Keratinocyte (primary cell): ENCODE results near the gene SAMD8. TPM values are rescaled to one million over a fixed set of nuclear protein-coding genes. Genes with fewer than 3 reads are reported as not detected.

Experiments
- DNase-seq: peaks from one replicate; pipeline ENCODE4 v3.0.0-alpha.2; 2011; ENCODE audit warnings: low read depth, missing footprints, low spot score
- FAIRE-seq: peaks from 2 replicates; lab custom pipeline; 2011; peaks lifted over from hg19 to GRCh38; lab: Jason Lieb, UNC
- H2AFZ ChIP-seq: 2 replicates; pipeline ENCODE4 v1.6.0; 2012; ENCODE audit warnings: low read length, control low read depth, inconsistent platforms; ENCODE audit not compliant: control insufficient read depth
- H3K27ac ChIP-seq: 2 replicates; pipeline ENCODE4 v1.5.1; 2011; ENCODE audit warnings: low read length; ENCODE audit not compliant: control insufficient read depth, insufficient read depth
- H3K27me3 ChIP-seq: 3 replicates; pipeline ENCODE4 v1.6.0; 2011; ENCODE audit warnings: low read length; ENCODE audit not compliant: control insufficient read depth, insufficient read depth; ENCODE audit errors: extremely low read depth
- H3K36me3 ChIP-seq, 2 experiments: 2 replicates in 1 of 2; 3 replicates in 1 of 2; pipeline ENCODE4 v1.5.1; 2011; ENCODE audit warnings: low read length in 2 of 2, mild to moderate bottlenecking in 1 of 2; ENCODE audit not compliant: control insufficient read depth in 2 of 2, insufficient read depth in 2 of 2; ENCODE audit errors: extremely low read depth in 1 of 2
- H3K4me1 ChIP-seq: 3 replicates; pipeline ENCODE4 v1.5.1; 2011; ENCODE audit warnings: low read length; ENCODE audit not compliant: control insufficient read depth, insufficient read depth; ENCODE audit errors: extremely low read depth
- H3K4me2 ChIP-seq: 3 replicates; pipeline ENCODE4 v1.6.0; 2011; ENCODE audit warnings: low read depth, low read length; ENCODE audit not compliant: control insufficient read depth, insufficient read depth; ENCODE audit errors: extremely low read depth
- H3K4me3 ChIP-seq, 3 experiments: fragments of 200-600 bp in 1 of 3; sonication (generic) in 1 of 3; 2 replicates in 2 of 3; 3 replicates in 1 of 3; pipeline ENCODE4 v1.5.1; 2011 to 2016; ENCODE audit warnings: low read length in 3 of 3, mild to moderate bottlenecking in 3 of 3, control low read depth in 2 of 3, inconsistent platforms in 1 of 3, low read depth in 1 of 3, mixed read lengths in 1 of 3, mixed run types in 1 of 3, moderate library complexity in 1 of 3; ENCODE audit not compliant: control insufficient read depth in 2 of 3, insufficient read depth in 2 of 3; ENCODE audit errors: extremely low read depth in 1 of 3
- H3K79me2 ChIP-seq: 2 replicates; pipeline ENCODE4 v1.6.0; 2012; ENCODE audit warnings: low read length; ENCODE audit not compliant: control insufficient read depth, insufficient read depth
- H3K9ac ChIP-seq: 3 replicates; pipeline ENCODE4 v1.6.0; 2011; ENCODE audit warnings: low read length; ENCODE audit not compliant: control insufficient read depth, insufficient read depth; ENCODE audit errors: extremely low read depth
- H3K9me1 ChIP-seq: 3 replicates; pipeline ENCODE4 v1.6.0; 2011; ENCODE audit warnings: low read length; ENCODE audit not compliant: control insufficient read depth, insufficient read depth; ENCODE audit errors: extremely low read depth
- H3K9me3 ChIP-seq: 2 replicates; pipeline ENCODE4 v1.5.1; 2012; ENCODE audit warnings: low read depth, low read length; ENCODE audit not compliant: control insufficient read depth
- H4K20me1 ChIP-seq: 3 replicates; pipeline ENCODE4 v1.6.0; 2011; ENCODE audit warnings: low read length; ENCODE audit not compliant: control insufficient read depth, insufficient read depth; ENCODE audit errors: extremely low read depth
- EZH2 ChIP-seq: IDR thresholded peaks from one replicate; pipeline ENCODE4 v1.6.1; 2012; ENCODE audit warnings: inconsistent platforms, mild to moderate bottlenecking, low read length, moderate library complexity
- dilution Hi-C: fragments of 300-500 bp; cut with MboI; formaldehyde crosslinking; loops from one replicate; pipeline ENCODE4 v1.7.0; 2020; ENCODE audit warnings: low sequenced_read_pairs; ENCODE audit not compliant: extremely low pct_ligation_motif_present
- polyA plus RNA-seq, 5 experiments: library from polyadenylated mRNA; depleted of rRNA in 3 of 5; stranded (reverse) in 3 of 5; stranded (forward) in 1 of 5; unstranded in 1 of 5; fragments of >200 nt; gene quantifications; 1 replicate in 1 of 5; 2 replicates in 3 of 5; 3 replicates in 1 of 5; pipeline versions ENCODE4 v1.2.1 to v1.2.3, GENCODE V29; 2011 to 2012; ENCODE audit warnings: missing spikeins in 2 of 5, low read depth in 1 of 5, low replicate concordance in 1 of 5
- TF ChIP-seq, protein P1 (sequence below), 3 experiments: IDR thresholded peaks in 1 of 3; conservative IDR thresholded peaks in 1 of 3; optimal IDR thresholded peaks in 1 of 3; 2 replicates in 2 of 3; 3 replicates in 1 of 3; pipeline versions ENCODE3 to v1.5.1; 2011; ENCODE audit warnings: low read length in 3 of 3, mild to moderate bottlenecking in 3 of 3, moderate library complexity in 2 of 3, control low read depth in 1 of 3, inconsistent platforms in 1 of 3; ENCODE audit not compliant: insufficient read depth in 2 of 3; ENCODE audit errors: extremely low read depth in 1 of 3

Gene SAMD8
- polyA plus RNA-seq, 1 donor (not counting 4 experiments of a cell fraction or from before 2014, with no cell fraction given), result 31.7 TPM

DNA sequence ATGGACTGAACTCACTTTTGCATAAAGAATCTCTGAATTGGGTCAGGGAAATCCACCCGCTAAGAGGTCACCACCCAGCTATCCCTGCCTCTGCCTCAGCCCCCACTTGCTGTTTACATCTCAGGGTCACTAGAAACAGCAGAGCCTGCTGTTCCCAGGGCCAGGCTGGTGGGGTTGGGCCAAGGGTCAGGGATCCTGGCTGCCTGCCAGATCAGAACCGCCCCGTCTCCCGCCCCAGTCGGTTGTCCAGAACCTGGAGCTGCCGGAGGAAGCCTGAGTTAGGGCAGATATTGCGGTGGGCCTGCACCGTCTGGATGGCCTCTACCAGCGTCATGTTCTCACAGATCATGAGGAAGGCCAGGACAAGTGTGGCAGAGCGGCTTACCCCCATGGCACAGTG, 17.0 kb upstream of the SAMD8 start:
- Histone ChIP-seq H2AFZ (no peak overlapping the region), H3K27me3 (no peaks in the 10 kb centered on the region), H3K9me3 (no peaks in the 10 kb centered on the region), H3K4me3 (no peak overlapping the region), H3K4me2 (no peak overlapping the region), H3K27ac (no peak overlapping the region), H3K4me1 (no peaks in the 10 kb centered on the region), H3K9ac (no peak overlapping the region), H3K9me1 (no peaks in the 10 kb centered on the region), H3K79me2 (no peaks in the 10 kb centered on the region), H3K36me3 (no peaks in the 10 kb centered on the region), H4K20me1 (no peaks in the 10 kb centered on the region)
- FAIRE-seq (no peak), DNase-seq (no peak)
- dilution Hi-C loops, result no loop called here
- TF ChIP-seq EZH2, result no peak
- TF ChIP-seq, protein P1, sequence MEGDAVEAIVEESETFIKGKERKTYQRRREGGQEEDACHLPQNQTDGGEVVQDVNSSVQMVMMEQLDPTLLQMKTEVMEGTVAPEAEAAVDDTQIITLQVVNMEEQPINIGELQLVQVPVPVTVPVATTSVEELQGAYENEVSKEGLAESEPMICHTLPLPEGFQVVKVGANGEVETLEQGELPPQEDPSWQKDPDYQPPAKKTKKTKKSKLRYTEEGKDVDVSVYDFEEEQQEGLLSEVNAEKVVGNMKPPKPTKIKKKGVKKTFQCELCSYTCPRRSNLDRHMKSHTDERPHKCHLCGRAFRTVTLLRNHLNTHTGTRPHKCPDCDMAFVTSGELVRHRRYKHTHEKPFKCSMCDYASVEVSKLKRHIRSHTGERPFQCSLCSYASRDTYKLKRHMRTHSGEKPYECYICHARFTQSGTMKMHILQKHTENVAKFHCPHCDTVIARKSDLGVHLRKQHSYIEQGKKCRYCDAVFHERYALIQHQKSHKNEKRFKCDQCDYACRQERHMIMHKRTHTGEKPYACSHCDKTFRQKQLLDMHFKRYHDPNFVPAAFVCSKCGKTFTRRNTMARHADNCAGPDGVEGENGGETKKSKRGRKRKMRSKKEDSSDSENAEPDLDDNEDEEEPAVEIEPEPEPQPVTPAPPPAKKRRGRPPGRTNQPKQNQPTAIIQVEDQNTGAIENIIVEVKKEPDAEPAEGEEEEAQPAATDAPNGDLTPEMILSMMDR (optimal IDR thresholded peaks at IDR 0.05 in 1 of 3, IDR thresholded peaks at IDR 0.05 in 1 of 3, conservative IDR thresholded peaks at IDR 0.05 in 1 of 3; ENCODE audit: extremely low read depth in 1 of 3, insufficient read depth in 2 of 3, low read length in 3 of 3), result no peak

DNA sequence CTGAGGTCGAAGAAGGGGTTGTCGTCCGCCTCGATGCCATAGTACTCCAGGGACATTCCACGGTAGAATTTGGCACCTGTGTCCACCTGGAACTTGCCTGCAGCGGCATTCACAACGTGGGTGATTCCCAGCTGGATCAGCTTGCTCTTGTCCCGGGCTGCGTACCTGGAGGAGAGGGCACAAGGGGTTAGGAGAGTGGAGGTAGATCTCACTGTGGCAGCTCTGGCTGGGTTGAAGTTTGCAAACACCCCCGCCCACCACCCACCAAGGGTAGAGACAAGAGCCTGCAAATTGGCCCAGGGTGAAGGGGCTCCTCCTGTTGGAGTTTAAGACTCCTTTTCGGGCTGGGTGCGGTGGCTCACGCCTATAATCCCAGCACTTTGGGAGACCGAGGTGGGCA, 15.8 kb upstream of the SAMD8 start:
- Histone ChIP-seq H3K9ac (no peak overlapping the region), H4K20me1 (no peaks in the 10 kb centered on the region), H2AFZ (no peak overlapping the region), H3K9me3 (no peaks in the 10 kb centered on the region), H3K4me3 (no peak overlapping the region), H3K79me2 (no peaks in the 10 kb centered on the region), H3K36me3 (no peaks in the 10 kb centered on the region), H3K9me1 (no peaks in the 10 kb centered on the region), H3K27ac (no peak overlapping the region), H3K27me3 (no peaks in the 10 kb centered on the region), H3K4me1 (no peaks in the 10 kb centered on the region), H3K4me2 (no peak overlapping the region)
- FAIRE-seq (no peak), DNase-seq (no peak)
- TF ChIP-seq EZH2, result no peak
- TF ChIP-seq, protein P1 (optimal IDR thresholded peaks at IDR 0.05 in 1 of 3, IDR thresholded peaks at IDR 0.05 in 1 of 3, conservative IDR thresholded peaks at IDR 0.05 in 1 of 3; ENCODE audit: extremely low read depth in 1 of 3, insufficient read depth in 2 of 3, low read length in 3 of 3), result no peak
- dilution Hi-C loops, result no loop called here
